Measurements from ENCODE around the gene KIF25.

KIF25 gene

GRCh38 chr6:168000198-168001028 is 2.9 kb downstream of the KIF25 start:
- TF ChIP-seq CTCF (IDR thresholded peaks at IDR 0.05): no peak

- no peak for TF ChIP-seq CTCF (IDR thresholded peaks at IDR 0.05)
Measured at GRCh38 chr6:168001029-168001332, 3.5 kb downstream of the KIF25 start.

- no peak for TF ChIP-seq CTCF (IDR thresholded peaks at IDR 0.05)
Measured at GRCh38 chr6:168002804-168003203, 5.3 kb downstream of the KIF25 start.

- TF ChIP-seq CTCF (IDR thresholded peaks at IDR 0.05): no peak
Measured at GRCh38 chr6:168004023-168004422, 6.6 kb downstream of the KIF25 start.

- no peak for TF ChIP-seq CTCF (IDR thresholded peaks at IDR 0.05)
Measured at GRCh38 chr6:168004945-168005344, 7.5 kb downstream of the KIF25 start.

GRCh38 chr6:168005796-168006195 is 8.3 kb downstream of the KIF25 start:
- no peak for TF ChIP-seq CTCF (IDR thresholded peaks at IDR 0.05)

- no peak for TF ChIP-seq CTCF (IDR thresholded peaks at IDR 0.05)
Measured at GRCh38 chr6:168007592-168008338, 10.3 kb downstream of the KIF25 start.
